ENCODE data around the gene THSD7A.

Gene THSD7A, protein sequence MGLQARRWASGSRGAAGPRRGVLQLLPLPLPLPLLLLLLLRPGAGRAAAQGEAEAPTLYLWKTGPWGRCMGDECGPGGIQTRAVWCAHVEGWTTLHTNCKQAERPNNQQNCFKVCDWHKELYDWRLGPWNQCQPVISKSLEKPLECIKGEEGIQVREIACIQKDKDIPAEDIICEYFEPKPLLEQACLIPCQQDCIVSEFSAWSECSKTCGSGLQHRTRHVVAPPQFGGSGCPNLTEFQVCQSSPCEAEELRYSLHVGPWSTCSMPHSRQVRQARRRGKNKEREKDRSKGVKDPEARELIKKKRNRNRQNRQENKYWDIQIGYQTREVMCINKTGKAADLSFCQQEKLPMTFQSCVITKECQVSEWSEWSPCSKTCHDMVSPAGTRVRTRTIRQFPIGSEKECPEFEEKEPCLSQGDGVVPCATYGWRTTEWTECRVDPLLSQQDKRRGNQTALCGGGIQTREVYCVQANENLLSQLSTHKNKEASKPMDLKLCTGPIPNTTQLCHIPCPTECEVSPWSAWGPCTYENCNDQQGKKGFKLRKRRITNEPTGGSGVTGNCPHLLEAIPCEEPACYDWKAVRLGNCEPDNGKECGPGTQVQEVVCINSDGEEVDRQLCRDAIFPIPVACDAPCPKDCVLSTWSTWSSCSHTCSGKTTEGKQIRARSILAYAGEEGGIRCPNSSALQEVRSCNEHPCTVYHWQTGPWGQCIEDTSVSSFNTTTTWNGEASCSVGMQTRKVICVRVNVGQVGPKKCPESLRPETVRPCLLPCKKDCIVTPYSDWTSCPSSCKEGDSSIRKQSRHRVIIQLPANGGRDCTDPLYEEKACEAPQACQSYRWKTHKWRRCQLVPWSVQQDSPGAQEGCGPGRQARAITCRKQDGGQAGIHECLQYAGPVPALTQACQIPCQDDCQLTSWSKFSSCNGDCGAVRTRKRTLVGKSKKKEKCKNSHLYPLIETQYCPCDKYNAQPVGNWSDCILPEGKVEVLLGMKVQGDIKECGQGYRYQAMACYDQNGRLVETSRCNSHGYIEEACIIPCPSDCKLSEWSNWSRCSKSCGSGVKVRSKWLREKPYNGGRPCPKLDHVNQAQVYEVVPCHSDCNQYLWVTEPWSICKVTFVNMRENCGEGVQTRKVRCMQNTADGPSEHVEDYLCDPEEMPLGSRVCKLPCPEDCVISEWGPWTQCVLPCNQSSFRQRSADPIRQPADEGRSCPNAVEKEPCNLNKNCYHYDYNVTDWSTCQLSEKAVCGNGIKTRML (N-terminal part only)

DNA sequence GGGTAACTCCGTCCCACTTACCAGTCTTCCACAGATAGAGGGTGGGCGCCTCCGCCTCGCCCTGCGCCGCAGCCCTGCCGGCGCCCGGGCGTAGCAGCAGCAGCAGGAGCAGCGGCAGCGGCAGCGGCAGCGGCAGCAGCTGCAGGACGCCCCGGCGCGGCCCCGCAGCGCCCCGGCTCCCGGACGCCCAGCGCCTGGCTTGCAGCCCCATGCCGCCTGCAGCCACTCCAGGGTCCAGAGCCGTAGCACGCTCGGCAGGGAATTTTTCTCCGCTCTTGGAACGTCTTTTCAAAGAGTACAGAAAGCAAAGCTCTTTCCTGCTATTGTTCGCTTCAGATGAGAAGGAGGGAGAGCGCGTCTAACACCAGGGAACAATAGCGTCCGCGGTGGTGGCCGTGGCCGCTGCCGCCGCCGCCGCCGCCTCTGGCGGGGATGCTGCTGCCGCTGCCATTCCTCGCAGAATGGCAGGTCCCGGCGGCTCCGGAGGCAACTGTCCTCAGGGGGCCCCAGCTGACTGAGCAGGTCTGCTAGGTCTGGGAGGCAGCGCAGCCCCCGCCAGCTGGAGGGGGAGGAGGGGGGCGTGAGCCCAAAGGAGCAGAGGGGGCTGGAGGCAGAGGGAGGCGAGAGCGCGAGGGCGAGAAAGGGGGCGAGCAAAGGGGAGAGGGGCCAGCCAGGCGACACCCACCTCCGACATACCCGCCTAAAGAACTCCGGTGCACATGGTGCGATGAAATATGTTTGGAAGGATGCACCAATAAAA is at the start of gene THSD7A:
Gene THSD7A (minus strand): TSS at position 463 of the 760 bp plus-strand sequence. CDS start 252 bp downstream, at position 211.
- no peak for DNase-seq (ENCODE audit: low read depth in 2 of 2)

DNA sequence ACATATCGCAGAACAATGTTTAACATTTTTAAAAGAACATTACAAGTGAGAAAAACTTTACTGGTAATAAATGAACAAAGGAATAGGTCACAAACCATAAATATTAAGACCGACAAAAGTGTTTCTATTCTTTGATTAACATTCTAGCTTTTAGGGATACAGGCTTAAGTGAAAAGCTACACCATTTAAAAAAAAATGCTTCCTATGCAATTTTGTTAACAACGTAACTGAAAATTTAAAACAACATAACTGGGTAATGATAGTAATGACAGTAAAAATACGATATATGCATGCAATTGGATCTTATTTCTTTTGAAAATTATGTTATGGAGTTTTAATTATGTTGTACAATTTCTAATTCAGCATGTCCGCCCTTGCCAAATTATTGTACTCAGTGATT is 49.7 kb upstream of the THSD7A start:
- DNase-seq (ENCODE audit: low read depth in 2 of 2) = no peak

DNA sequence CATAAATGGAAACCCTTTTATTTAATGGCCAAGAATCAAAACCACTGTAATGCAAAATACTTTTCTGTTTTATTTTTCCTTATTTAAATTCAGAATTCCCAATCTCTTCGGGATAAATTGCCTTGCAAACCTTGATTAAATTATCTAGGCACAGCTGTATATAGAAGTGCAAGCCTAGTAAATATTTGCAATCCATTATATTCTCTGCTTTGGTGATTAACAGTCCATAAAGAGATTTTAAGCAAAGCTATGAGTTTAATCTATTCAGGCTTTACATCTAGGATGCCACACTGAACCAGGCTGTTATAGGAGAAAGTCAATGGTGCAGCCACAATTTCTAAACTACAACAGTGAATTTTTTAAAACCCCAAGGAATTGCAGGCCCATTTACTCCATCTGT is 43.6 kb upstream of the THSD7A start:
- DNase-seq (ENCODE audit: low read depth in 2 of 2) = no peak

DNA sequence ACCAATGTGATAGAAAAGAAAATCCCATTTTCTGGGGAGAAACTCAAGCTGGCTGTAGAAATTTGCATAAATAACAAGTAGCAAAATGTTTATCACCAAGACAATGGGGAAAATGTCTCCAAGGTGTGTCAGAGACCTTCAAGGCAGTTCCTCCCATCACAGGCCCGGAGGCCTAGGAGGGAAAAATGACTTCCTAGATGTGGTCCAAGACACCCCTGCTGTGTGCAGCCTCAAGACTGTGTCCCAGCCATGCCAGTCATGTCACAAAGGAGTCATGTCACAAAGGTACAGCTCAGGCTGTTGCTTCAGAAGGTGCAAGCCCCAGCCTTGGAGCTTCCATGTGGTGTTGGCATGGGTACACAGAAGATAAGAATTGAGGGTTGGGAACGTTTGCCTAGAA is 33.7 kb upstream of the THSD7A start:
- no peak for DNase-seq (ENCODE audit: low read depth in 2 of 2)

DNA sequence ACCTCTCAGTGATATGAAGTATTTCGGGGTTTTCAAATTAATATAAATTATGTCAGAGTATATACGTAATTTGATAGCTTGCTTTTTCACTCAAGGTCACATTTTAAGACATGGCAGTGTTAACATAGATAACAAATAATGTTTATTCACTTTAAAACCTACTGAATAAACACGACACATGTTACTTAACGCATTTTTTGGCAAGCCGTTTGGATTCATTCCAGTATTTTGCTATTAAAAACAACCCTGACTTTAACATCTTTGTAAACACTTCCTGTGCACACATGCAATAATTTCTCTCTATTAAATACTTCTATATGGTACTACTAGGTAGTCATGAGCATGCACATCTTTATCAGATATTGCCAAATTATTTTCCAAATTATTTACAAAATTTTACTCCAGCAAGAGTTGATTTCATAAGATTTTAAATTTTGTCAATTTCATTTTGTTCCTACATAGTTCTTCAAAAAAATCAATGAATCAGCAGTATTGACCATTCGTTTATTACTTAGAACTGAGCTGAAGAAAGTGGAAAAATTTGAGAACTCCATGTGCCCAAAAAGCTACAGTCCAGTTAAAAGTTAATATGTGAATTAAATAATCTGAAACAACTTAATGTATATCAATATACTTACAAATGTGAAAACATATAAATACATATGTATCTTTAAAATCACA is 26.8 kb upstream of the THSD7A start:
- no peak for DNase-seq (ENCODE audit: low read depth in 2 of 2)

DNA sequence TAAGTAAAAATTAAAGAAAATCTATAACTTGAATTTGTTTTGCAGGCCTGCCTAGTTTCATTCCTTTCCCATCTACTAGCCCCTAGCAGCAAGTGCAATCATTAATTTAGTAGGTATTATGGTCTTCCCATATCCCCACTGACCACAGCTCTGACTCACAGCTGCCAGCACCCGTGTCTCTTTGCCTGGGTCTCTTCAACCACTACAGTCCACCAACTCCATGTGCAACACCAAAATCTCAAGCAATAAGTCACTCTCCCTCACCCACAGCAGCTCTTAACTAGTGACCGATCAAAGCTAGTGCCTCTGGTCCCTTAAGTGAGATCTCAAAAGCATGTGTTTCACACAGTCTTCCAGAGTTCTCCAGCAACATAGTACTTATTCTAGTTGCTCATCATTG is 26.0 kb upstream of the THSD7A start:
- no peak for DNase-seq (ENCODE audit: low read depth in 2 of 2)

DNA sequence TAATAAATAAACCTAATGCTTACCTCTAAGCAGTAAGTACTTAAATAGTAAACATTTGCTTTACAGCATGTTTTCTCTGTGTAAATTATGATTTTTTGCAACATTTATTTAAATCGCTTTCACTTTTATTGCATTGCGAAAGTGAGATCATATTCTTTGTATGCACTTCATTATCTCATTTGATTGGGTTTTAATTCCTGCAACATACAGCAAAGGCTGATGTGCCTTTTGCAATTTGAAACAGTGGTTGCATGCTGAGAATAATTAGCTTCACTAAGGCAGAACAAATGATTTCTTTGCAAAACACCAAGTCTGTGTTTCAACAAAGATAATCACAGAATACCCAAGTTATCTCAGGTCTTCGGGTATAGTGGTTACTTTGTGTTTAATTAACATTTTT is 16.3 kb upstream of the THSD7A start:
- DNase-seq (ENCODE audit: low read depth in 2 of 2) = no peak

DNA sequence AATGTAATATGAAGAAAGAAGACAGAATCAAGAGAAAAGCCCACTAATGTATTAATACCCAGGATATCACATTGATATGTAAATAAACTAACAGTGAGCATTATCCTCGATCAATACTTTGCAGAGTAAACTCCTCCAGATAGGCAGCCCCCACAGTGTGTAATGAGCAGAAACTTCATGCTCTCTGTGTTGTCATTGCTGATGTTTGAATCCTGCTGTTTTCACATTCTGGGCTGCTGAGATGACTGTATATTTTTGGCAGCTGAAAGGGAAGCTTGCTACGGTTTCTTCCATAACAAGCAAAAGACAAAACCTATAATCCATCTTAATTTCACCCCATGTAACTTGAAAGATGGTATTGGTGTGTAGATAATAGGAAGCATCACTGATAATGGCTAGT is 15.3 kb upstream of the THSD7A start:
- DNase-seq (ENCODE audit: low read depth in 2 of 2) = no peak

DNA sequence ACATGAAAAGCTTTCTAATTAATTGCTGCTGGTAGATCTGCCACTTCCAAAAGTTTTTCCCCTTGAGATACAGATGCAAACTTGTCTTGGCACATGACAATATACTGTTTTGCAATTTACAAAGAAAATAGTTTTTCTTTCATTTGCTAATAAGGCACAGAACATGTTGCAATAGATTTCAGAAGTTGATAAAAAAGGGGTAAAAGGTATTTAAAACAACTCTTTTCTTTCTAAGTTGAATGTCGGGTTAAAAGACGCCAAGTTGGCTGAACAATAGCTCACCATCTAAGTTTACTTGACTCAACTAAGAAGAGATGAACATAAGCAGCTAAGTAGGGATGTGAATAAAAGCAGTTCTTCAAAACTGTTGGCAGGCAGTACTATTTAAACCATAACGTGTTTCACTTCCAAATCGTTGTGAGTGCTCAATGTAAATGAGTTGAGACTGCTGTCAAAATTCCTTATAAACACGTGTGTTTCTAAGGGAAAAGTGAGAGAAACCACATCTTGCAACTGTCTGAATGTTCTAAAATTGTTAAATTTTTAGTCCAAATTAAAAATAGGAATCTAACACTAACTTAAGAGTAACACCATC is 14.5 kb upstream of the THSD7A start:
- DNase-seq (ENCODE audit: low read depth in 2 of 2) = no peak

DNA sequence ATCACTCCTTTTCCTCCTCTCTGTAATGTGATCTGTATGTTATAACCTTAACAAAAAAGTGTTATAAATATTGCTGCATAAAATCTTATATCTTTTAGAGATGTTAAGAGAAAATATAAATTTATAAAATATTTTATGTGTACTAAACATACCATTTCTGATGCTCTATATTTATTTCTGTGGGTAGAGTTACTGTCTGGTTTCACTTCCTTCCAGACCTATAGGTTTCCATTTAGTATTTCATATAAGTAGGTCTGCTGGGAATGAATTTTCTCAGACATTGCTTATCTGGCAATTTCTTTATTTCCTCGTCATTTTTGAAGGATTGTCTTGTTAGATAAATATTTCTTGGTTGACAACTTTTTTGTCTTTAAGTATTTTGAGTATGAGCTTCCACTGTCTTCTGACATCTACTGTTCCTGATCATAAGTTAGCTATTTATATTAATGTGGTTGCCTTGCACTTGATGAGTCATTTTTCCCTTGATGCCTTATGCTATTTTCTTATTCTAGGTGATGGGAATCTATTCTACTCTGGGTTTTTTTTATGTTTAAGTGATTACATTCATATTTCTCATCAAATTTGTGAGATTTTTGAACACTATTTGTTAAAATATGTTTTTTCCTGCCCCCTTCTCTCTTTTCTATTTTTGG is 11.2 kb upstream of the THSD7A start:
- no peak for DNase-seq (ENCODE audit: low read depth in 2 of 2)

DNA sequence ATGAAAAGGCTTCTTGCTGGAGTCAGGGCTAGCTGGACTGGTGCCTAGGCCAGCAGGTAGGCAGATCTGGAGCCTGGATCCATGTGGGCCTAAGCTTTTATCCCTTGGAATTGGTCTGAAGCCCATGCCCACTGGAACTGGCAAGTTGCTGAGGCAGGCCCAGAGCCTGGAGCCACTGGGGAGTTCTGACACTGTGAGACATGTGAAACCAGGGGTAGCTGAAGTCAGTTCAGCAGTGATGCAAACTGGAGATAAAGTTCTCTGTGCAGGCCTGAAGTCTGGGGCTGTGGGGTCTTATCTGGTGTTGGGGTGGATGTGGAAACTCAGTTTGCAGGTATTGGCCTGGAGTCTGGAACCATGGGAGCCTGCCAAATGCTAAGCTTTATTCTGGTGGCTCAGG is 9.7 kb upstream of the THSD7A start:
- DNase-seq (ENCODE audit: low read depth in 2 of 2) = no peak

DNA sequence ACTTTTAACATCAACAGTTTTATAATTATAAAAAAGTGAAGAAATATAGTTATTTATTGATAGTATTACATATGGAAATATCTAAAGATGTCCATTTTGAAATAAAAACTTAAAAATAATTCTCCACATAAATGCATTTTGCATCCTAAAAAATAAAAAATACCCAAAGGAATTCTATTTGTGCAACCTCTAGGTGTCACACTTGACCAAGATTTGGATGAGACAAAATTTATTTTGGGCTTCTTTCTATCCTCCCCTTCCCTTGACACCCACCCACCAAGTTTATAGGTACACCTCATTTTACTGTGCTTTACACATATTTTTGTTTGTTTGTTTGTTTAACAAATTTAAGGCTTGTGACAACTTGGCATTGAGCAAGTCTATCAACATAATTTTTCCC is 3.3 kb upstream of the THSD7A start:
- no peak for DNase-seq (ENCODE audit: low read depth in 2 of 2)

DNA sequence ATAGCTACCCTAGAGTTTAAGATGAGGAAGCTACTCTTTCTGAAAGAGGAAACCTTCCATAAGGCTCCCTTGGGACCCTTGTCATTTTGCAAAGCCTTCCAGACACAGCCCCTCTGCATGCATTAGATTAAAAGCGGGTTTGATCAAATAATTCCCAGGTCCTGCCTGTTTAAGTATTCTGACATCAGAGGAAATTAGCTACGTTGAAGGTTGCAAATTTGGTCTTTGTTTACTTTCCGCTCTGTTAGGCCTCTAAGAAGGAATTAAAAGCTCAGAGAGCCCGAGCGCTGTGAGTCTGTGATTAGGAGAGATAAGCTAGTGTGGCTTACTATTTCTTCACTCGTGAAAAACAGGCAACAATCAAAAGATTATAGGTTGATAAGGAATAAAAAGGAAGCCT is 1.4 kb upstream of the THSD7A start:
- no peak for DNase-seq (ENCODE audit: low read depth in 2 of 2)

DNA sequence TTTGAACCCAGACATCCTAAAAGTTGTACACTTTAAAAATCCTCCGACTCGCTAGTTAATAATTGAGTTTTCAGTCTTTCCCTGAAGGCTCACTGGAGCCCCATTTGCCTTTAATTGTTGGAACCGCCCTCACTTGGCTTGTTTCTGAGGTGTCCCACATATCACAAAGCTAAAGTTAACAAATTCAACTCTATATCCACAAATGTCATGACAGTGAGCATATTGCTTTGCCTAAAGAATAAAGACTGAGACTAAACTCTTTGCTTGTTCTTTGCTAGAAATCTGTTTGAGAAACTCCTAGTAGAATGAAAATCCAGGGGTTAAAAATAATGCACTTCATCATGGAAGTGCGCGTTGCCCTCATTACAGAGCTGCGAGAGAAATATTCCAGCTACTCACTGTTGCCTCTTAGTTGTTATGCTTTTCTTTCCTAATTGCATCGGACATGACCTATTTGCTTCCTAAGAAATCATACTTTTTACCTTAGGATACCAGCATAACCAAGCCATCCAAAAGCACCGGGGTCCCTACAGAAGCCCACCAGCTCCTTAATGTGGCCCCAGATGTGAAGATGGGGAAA is 752 bp downstream of the THSD7A start:
- no peak for DNase-seq (ENCODE audit: low read depth in 2 of 2)

DNA sequence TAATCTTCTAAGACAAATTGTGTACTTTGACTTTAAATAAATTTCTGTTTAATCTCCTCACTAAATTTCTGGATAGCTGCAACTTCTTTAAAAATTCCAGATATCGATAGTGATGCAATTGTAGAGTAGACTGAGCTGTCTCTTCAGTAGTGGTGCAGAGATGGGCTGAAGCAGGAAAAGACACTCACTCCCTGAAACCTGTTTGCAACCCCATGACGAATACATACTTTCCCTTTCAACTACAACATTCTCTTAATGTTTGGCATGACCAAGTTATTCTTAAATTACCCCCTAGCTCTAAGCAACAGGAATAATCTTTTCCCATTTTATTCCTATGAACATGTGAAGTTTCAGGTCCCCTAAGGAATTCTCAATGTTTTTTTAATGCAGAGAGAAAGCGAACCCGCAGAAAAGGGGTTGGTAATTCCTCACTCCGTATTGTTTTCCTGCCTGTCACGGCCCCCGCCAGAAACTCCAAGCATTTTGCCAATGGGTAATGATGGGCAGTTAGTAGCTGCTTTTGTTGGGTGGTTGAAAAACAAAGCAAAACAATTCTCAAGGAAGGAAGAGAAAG is 1.3 kb downstream of the THSD7A start:
- DNase-seq (ENCODE audit: low read depth in 2 of 2) = no peak

DNA sequence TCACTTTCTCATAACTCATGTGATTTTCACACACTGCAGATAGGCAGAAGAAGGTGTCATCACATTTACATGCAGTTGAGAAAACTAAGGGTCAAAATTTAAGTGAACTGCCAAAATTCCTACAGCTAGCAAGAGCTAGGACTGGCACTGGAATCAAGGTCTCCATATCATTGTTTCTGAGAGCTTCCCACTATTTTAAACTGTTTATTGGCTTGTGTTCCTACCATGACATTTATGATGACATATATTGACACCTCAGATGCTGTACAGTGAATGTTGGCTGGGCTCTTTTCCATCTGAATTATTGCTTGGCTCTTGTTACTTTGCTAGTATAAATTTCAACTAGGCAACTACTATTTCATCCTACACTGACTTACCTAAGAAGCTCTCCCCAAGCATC is 2.0 kb downstream of the THSD7A start:
- DNase-seq (ENCODE audit: low read depth in 2 of 2) = no peak

DNA sequence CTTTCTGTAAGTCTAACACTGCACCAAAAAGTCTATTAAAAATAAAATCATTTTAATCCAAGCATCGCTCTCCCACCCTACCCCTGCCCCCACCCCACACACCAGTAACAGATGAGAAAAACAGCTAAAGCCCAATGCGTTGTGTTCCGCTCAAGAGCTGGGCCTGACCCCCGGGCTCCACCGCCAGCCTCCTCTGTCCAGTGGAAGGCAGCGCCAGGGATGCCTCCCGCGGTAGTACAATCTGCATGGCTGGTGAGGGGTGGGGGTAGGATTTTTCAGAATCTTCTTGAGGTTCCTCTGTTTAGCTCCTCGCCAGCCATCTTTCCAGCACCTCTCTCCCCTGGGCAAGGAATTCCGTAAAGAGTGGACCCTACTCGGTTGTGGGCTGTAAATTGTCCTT is 12.1 kb downstream of the THSD7A start:
- DNase-seq (ENCODE audit: low read depth in 2 of 2) = no peak

DNA sequence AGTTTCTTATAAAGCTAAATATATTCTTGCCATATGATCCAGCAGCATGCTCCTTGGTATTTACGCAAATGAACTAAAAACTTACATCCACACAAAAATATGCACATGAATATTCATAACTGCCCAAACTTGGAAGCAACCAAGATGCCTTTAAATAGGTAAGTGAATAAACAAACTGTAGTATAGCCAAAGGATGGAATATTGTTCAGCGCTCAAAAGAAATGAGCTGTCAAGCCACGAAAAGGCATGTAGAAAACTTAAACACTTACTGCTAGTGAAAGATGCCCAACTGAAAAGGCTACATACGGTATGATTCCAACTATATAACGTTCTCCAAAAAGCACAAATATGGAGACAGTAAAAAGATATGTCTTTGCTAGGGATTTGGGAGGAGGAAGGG is 12.7 kb downstream of the THSD7A start:
- DNase-seq (ENCODE audit: low read depth in 2 of 2) = no peak

DNA sequence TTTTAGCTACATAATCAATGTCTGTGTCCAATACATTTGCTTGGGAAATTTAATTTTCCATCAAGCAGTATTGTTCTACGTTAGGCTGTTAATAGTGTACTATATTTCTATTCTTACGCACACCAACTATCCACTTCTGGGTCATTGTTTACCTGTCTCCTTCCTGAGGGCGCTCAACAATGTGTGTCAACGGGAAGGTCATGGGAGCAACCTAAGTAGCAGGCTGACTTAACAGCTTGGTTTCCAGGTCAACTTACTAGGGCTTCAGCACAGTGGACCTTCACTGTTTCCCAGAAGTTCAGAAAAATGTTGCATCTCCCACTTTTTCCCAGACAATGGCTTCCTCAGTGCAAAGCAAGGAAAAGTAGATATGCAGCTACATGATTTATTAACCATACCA is 13.7 kb downstream of the THSD7A start:
- no peak for DNase-seq (ENCODE audit: low read depth in 2 of 2)
